ENCODE measurements around the gene CTRB1.

DNA sequence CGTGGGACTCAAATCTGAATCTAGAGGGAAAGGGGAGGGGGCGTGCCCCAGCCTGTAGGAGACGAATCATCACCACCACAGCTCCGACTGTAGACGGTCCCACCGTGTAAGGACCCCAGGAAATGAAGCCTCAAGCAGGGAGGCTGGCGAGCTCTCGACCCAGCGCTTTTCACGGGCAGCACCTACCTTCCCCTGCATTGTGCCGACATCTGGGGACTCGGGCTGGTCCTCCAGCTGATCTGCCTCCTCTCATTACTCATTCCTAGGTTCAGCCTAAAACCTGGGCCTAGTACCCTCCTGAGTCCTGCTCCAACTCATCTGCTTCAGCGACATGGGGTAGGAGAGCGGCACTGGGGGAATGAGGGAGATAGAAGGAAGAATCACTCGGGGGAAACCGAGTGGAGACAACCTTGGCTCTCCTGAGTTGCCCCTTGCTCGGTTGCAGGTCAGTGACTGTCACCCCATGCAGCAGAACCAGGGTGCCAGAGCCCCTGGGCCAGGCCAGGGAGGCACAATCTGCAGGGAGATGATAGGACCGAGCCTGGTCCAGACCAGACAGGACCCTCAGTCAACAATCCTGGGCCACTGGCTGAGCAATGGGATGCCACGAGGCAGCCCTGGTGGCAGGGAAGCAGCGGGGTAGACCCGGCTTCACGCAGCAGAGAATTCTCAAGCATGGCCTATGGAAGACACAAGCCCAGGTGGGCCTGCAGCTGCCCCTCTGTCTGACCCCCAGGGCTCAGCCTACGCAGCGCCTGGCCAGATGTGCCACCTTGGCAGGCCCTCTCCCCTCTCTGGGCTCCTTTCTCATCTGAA lies 33.5 kb downstream of the CTRB1 start:
- TF ChIP-seq CTCF (IDR thresholded peaks at IDR 0.05) (no peak), TFCP2L1 (CRISPR knock-in tag; IDR thresholded peaks at IDR 0.05) (no peak), REST (IDR thresholded peaks at IDR 0.05) (no peak), RAD21 (conservative IDR thresholded peaks at IDR 0.05 in 1 of 2, IDR thresholded peaks at IDR 0.05 in 1 of 2) (no peak), POLR2A (IDR thresholded peaks at IDR 0.05; ENCODE audit: low read length) (no peak), HES2 (IDR thresholded peaks at IDR 0.05) (no peak), SMC3 (IDR thresholded peaks at IDR 0.05) (no peak), JUN (IDR thresholded peaks at IDR 0.05) (no peak), CEBPB (IDR thresholded peaks at IDR 0.05) (no peak)
- TF ChIP-seq, protein P1, sequence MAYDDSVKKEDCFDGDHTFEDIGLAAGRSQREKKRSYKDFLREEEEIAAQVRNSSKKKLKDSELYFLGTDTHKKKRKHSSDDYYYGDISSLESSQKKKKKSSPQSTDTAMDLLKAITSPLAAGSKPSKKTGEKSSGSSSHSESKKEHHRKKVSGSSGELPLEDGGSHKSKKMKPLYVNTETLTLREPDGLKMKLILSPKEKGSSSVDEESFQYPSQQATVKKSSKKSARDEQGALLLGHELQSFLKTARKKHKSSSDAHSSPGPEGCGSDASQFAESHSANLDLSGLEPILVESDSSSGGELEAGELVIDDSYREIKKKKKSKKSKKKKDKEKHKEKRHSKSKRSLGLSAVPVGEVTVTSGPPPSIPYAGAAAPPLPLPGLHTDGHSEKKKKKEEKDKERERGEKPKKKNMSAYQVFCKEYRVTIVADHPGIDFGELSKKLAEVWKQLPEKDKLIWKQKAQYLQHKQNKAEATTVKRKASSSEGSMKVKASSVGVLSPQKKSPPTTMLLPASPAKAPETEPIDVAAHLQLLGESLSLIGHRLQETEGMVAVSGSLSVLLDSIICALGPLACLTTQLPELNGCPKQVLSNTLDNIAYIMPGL (CRISPR knock-in tag; IDR thresholded peaks at IDR 0.05; ENCODE audit: borderline replicate concordance), result no peak
- TF ChIP-seq, protein P2, sequence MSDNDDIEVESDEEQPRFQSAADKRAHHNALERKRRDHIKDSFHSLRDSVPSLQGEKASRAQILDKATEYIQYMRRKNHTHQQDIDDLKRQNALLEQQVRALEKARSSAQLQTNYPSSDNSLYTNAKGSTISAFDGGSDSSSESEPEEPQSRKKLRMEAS (IDR thresholded peaks at IDR 0.05), result 0 out of 2 replicates have a peak, but pooled peaks have one; percentile 1

Measured in A549 (cell line).